Endometrial microvascular endothelial cells (primary cell): Measurements from ENCODE around the gene PTPRJ. TPM values are rescaled to one million over a fixed set of nuclear protein-coding genes. Genes with fewer than 3 reads are reported as not detected.

Experiments
- in situ Hi-C: cut with HindIII; loops from 2 replicates; pipeline ENCODE4 v1.10.0; 2017; ENCODE audit warnings: low sequenced_read_pairs, low pct_unique_long_range_greater_than_20kb; ENCODE audit errors: inconsistent ontology term
- total RNA-seq: library from RNA; depleted of rRNA; stranded (reverse); fragments of >200 nt; gene quantifications from one replicate; pipeline ENCODE4 v1.2.3, GENCODE V29; 2015; ENCODE audit errors: inconsistent ontology term

PTPRJ gene
- total RNA-seq, 1 donor from 2014 or later = 10.8 TPM

DNA sequence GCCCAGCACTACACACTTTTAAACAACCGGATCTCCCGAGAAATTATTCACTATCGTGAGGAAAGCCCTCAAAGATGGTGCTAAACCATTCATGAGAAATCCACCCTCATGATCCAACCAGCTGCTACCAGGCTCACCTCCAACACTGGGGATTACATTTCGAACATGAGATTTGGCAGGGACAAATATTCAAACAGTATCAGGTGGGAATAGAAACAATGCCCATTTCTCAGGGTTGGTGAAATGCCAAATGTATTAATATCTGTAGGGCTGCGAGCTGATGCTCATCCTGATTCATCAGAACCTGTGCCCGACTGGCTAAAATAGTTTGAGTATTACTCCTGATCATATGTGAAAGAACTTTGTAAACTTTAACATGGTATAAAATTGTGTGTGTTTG, 15.8 kb upstream of the PTPRJ start:
- in situ Hi-C loops = no loop called here

DNA sequence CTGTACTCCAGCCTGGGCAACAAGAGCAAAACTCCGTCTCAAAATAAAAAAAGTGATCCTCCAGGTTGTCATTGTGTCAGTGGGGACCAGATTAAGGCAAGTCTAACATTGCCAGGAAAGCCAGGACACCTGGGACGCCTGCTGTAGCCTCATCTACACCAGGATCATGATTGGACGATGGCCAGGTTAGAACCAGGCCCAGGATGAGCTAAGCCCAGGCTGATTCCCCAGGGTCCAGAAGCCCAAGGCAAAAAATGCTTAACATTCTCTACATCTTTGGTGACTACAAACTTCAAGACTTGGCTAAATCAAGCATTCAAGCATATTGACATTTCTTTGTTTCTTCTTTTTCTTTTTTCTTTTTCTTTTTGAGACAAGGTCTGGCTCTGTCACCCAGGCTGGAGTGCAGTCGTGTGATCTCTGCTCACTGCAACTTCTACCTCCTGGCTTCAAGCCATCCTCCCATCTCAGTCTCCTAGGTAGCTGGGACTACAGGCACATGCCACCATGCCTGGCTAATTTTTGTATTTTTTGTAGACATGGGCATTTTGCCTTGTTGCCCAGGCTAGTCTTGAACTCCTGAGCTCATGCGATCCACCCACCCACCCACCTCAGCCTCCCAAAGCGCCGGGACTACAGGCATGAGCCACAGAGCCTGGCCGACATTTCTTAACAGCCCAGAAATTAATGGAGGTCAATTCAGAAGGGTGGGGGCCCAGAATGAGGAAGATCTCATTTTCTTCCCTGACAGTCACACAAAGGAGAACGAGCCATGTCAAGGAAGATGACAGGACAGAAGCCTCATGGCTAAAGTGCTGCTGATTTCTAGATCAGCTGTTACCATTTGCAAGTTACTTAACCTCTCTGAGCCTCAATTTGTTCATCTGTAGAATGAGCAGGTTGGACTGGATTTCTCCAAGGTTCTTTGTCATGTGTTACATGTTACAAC, 12.5 kb upstream of the PTPRJ start:
- in situ Hi-C loops = no loop called here

DNA sequence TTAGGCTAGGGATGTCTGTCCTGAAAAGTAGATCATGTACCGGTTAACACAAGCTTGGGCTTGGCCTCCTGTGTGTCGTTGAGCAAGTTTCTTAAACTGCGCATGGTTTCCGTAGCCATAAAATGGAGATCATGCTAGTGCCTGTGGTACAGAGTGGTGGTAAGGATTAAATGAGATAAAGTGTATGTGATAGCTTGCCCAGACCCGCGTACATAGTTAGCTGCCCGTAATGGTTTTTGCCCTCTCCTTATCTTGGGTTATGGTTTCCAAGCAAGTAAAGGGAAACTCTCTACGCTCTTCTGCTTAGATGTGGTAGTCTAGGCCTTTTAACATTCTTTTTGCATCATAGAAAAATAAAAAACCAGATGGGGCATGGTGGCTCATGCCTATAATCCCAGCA, 11.0 kb upstream of the PTPRJ start:
- in situ Hi-C loops = no loop called here

DNA sequence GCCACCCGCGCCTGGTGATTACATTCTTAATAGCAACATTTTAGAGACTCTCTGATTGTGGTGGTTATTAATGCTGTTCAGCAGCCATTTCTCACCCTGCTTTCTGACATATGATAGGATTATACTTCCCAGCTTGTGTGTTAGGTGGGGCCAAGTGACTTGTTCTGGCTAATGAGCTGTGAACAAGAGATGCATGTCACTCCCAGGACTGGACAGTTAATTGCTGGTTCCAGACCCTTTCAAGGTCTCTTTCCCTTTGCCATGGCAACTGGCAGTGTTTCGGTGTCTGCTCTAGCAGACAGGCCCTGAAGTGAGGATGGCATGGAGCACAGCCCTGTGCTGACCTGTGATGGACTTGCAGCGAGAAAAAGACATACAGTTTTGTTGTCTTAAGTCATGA, 8.9 kb upstream of the PTPRJ start:
- in situ Hi-C loops = no loop called here

DNA sequence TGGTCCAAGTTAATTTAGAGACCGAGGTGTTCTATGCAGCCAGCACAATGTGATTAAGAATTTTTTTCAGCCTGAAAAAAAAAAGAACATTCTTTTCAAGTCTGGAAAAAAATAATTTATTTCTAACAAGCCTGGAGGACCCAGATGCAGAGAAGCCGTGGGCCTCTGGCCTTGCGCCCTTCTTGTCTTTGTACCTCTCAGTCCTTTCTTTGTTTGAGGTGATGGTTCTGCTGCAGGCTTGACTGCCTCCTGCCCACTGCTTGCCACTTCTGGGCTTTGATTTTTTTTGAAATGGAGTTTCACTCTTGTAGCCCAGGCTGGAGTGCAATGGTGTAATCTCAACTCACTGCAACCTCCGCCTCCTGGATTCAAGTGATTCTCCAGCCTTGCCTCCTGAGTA, 7.2 kb upstream of the PTPRJ start:
- in situ Hi-C loops = no loop called here

DNA sequence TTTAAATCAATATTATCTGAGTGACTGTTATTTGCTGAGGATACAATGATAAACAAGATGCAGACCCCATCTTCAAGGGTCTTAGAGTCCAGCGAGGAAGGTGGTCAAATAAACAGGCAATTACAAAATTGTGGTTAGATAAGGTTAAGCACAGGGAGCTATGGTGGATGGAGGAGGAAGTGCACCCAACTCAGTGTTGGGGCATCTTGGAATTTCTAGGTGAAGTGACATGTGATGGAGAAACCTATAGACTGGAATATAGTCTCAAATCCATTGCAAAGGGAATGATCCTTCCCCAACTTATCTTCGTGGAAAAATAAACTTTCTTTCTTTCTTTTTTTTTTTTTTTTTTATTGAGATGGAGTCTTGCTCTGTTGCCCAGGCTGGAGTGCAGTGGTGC, 3.4 kb upstream of the PTPRJ start:
- in situ Hi-C loops = no loop called here

DNA sequence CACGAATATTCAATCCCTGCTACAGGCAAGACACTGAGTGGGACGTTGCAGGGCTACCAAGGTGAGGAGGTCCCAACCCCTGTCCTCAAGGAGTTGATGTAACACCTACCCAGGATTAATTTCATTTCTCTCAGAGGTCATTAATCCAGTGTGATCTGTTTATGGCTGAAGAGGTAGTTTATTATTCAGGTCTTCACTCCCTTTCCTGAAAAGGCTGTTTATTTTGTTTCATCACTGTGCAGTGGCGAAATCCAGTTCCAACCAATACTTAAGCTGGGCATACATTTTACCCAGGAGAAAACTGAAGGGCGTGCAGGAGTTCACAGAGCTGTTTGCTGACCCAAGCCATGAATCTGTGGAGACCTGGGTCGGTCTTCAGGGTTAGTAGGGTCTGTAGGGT, 2.7 kb upstream of the PTPRJ start:
- in situ Hi-C loops = no loop called here

DNA sequence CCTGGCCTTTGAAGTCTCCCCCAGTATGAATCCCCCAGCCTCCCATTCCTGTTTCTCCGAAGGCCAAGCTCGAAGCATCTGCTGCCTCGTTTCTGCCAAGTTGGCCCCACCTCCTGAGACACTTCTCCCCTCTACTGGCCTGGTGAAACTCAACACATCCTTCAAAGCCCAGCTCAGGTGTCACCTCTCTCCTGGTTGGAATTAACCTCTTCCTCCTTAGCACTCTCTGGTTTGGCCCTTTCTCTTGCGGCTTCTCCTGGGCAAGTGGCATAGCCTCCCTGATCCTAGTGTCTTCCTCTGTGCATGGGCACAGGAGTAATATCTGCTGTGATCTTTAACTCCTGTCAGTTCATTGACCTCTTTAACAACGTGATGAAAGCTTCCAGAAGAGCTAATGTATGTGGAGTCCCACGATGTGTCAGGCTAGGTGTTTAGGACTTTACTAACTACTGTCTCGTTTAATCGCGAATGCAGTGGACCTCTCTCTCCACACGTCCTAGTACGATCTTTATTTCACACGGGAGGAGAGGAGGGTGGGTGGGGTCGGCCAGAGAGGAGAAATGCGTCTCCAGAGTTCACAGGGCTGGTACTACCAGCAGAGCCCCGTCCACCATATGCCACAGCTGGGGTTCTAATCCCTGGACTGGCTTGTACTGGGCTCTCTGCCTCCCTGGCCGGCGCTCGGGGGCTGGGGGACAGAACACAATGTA, 826 bp upstream of the PTPRJ start:
- in situ Hi-C loops = no loop called here

DNA sequence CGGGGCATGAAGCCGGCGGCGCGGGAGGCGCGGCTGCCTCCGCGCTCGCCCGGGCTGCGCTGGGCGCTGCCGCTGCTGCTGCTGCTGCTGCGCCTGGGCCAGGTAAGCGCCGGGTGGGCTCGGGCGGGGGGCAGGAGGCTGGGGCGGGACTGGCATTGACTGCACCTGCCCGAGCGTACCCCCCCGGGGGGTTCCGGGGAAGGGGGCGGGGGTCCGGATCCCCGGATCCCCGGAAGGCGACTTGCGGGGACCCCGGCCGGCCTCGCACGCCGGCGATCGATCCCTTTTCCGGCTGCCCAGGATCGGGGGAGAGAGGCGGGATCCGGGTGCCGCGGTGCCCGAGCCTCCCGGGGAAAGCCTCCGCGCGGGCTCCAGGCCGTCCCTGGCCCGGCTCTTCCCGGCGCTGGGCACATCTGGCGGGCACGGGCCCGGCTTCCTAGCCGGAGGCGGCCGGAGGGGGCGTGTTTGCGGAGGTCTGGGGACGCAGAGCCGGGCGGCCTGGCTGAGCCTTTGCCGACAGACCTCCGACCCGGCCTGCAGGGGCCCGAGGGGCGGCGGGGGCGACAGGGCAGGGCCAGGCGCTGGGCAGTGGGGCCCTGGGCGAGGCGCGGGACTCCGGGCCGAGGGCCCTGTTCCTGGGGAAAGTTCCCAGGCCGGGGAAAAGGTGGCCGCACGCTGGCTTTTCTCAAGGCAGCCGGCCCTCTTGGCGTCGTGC, 705 bp downstream of the PTPRJ start:
- in situ Hi-C loops = no loop called here

DNA sequence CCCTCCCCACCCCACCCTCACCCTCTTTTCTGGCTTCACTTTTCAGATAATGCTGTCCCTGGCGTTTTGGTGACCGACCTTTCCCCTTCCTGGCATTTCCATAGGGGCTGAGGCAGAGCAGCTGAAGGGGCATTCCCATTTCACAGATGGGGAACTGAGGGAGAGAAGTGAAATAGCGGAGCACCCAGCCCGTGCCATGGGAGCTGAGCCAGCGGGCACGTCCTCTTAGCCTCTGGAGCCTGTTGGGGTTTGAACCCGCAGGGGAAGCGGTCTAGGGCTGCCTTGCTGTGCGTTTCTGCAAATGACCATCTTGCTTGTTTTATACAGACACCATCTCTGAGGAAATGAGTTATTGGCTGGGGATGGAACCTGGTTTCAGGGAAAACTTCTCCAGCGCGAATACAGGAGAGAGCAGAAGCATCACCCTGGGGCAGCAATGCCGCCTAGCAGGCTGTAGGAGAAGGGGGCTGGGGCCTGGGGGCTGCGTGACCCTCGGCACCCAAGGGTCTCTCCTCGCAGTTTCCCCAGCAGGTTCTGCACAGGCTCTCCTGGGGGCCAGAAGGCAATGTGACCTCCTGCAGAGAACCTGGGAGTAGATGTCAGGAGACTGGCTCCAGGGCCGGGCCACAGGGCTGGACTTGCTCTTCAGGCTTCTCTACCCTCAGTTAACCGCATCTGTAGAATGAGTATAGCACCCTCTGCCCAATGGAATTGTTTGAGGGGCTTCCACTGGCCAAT, 1.5 kb downstream of the PTPRJ start:
- in situ Hi-C loops = no loop called here

DNA sequence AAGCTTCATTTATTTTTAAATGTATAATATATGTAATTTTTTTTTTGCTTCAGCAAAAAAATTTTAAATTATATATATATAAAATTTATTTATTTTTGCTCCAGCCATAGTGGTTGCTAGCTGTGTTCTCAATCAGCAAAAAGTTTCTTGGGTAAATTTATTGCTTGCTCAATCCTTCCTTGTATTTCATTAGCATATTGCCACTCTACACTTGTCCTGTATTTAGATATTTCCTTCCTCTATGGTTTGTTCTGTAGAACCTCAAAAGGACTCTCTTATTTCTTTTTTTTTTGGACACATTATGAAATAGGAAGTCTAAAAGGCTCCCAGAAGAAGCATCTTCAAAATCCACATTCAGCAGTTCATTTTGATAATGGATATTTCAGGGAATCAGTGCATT, 2.3 kb downstream of the PTPRJ start:
- in situ Hi-C loops = no loop called here

DNA sequence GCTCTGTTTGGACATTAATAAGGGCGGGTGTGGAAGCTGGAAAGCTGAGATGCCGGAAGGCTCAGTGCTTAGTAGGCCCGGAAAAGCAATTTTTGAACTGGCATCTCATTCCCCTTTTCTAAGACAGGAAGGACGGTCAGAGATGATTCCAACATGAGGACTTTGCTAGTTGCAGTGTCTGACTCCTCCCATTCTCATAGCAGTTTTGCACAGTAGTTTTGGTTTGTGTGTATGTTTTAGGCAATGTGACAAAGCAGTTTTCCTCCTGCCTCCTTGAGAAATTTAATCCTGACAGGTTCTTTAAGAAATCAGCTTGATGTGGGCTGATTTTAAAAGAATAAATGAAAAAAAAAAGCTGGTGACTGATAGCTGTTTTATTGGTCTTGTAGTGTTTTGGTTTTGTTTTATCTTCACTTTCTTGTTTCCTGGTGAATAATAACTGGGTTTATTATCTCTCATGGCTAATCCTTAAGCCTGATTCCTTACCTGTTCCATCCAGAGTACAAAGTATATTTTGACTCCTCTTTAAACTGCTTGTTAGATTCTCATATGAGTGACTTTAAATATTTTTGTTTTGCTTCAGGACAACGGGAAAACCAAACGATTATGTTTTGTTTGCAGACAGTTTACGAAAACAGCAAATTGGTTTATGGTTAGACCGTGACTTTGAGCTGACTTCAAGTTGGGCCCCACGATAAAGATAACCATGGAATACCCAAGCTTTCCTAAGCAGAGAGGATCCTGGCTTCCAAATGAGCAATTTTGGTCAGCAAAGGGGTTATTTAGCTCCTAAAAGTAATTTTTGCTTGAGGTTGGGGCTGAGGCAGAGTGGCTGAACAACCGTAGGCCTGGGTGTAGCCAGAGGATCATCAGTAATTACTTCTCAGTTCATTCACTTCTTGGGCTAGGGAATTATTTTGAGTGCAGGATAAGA, 3.4 kb downstream of the PTPRJ start:
- in situ Hi-C loops = no loop called here

DNA sequence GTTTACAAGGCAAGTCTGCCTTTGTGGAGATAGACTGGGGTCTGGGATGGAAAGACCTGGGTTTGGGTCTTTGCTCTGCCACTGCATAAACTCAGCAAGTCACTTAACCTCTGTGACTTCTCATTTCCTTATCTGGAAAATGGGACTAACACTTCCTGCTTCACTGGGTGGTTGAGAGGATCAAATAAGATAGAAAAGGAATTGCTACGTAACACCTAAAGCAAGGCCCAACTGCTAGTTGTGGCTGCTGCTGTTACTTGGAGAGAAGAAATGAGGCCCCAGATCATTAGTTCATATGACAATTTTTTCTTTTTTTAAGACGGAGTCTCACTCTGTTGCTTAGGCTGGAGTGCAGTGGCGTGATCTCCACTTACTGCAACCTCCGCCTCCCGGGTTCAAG, 5.9 kb downstream of the PTPRJ start:
- in situ Hi-C loops = no loop called here

DNA sequence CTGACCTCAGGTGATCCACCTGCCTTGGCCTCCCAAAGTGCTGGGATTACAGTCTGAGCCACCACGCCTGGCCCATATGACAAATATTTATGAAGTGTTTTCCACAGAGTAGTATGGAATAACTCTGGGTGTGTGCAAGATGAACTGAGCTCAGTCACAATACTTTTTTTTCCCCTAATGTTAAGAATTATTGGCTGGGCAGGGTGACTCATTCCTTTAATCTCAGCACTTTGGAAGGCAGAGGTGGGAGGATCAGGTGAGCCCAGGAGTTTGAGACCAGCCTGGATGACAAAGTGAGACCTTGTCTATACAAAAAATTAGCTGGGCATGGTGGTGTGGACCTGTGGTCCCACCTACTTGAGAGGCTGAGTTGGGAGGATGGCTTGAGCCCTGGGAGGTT, 6.4 kb downstream of the PTPRJ start:
- in situ Hi-C loops = no loop called here

DNA sequence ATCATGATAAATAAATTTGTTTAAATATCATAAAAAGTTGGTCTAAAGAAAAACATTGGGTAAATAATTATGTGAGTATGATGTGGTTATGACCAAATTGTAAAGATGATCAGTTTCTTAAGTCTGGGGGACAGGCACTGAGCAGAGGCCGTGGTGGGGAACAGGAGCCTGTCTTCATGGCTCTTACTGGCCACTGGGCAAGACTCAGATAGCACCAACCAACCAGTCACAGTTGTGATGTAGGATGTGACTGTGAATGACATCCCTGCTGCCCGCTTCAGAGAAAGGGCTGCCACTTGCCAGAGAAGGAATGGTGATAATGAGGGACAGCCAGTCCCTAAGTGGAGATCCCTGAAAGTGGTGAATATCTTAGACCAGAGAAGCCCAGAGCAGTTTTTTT, 7.0 kb downstream of the PTPRJ start:
- in situ Hi-C loops = no loop called here

DNA sequence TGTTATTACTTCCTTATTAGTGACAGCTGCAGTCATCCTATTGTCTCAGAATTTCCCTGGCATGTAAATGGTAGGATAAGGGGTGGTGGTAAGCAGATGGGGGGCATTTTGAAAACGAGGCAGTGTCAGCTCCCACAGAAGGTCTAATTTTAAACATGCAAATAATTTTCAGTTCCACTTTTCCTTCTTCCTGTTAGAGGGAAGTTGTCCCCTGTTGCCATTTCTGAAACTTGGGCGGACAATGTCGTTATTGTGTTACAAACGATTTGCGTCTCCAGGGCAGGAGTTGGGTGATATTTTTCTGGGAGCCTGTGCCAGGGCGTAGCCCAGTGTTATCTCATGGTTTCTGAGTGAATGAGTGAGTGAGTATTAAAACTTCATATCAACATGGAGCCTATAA, 7.4 kb downstream of the PTPRJ start:
- in situ Hi-C loops = no loop called here

DNA sequence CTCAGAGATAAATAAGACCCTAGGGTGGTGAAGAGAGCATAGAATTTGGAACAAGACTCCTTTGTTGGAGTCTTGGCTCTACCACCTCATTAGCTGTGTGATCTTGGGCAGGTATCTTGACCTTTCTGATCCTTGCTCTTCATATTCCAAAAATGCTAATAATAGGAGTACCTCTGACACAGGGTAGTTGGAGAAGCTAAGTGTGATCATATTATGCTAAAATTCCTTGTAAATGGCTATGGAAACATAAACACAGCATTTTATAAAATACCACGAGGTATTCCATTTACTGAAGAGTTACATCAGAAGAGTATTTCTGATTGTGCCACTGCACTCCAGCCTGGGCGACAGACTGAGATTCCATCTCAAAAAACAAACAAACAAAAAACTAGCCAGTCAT, 9.4 kb downstream of the PTPRJ start:
- in situ Hi-C loops = no loop called here

DNA sequence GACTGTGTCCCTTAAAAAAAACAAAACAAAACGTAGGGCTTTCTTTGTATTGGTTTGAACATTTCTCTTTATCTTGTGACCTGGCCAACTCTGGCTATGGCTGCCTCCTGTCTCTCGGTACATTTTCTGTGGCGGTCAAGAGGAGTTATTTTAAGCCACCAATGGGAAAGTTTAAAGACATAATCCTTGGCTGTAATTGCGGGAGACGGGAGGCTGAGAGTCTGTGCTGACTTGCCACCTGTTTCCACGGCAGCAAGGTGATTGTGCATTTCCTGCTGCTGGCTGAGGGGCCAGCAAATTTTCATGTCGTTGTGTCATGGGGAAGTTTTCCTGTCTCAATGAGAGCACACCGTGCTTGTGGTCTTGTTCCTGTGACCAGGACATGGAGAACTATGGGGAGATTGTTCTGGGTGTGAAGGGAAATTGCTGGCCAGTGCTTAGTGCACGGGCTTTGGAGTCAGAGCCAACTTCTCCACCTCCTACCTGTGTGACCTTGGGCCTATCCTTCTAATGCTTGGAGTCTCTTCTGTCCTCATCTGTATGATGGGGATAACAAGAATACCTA, 11.0 kb downstream of the PTPRJ start:
- in situ Hi-C loops = no loop called here
